ENCODE results near the gene ST3GAL5.
A peak's percentile ranks its signal among the peaks of the same experiment; 100 is the strongest.
"Not testable (repeated sequence)": the region's sequence is repeated elsewhere in the genome, so short reads cannot be mapped to it uniquely, and the experiment has no call there.

The ST3GAL5 gene

DNA sequence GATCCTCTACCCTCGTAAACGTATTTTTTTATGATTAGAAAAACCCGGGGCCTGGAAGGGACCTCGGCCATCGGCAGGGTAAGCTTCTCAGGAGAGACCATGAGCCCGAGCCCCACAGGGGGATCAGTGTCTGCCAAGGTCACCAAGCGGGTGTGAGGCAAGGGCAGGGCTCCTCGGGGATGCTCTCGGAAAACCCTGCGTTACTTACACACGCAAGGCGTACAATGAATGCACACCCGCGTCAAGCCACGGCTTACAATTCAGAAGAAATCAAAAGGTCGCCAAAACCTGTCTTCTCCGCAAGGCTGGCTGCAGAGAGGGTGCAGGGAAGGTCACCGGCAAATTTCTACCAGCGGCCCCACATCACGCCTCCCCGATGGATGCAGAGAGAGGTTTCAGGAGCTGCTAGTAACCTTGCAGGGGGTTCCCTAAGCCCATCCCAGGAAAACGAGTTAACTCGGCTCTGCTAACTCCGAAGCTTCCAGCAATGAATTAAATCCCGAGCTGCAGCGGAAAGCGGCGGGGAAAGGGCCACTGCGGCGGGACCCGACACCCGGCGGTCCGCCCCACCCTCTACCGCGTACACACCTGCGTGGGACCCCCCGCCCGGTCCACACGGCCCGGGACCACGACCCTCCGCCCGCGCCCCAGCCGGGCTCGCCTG is 638 bp downstream of the ST3GAL5 start:
- peaks cover 38% of the 10 kb centered on the region for H3K4me1 ChIP-seq (ENCODE audit: control insufficient read depth, insufficient read depth, low read length)
- H3K27me3 ChIP-seq (ENCODE audit: control insufficient read depth, insufficient read depth, low read length): no peaks in the 10 kb centered on the region
- H3K4me2 ChIP-seq (ENCODE audit: low read length): peak overlapping the region; percentile 82
- H3K9me3 ChIP-seq (replicated peaks; ENCODE audit: low read length): no peaks in the 10 kb centered on the region
- no peaks in the 10 kb centered on the region for H3K36me3 ChIP-seq (ENCODE audit: insufficient read depth, low read length)
- peak overlapping the region; percentile 70 for H3K4me3 ChIP-seq (ENCODE audit: low read length)
- H3K9ac ChIP-seq (ENCODE audit: low read depth, low read length): peak overlapping the region; percentile 66

DNA sequence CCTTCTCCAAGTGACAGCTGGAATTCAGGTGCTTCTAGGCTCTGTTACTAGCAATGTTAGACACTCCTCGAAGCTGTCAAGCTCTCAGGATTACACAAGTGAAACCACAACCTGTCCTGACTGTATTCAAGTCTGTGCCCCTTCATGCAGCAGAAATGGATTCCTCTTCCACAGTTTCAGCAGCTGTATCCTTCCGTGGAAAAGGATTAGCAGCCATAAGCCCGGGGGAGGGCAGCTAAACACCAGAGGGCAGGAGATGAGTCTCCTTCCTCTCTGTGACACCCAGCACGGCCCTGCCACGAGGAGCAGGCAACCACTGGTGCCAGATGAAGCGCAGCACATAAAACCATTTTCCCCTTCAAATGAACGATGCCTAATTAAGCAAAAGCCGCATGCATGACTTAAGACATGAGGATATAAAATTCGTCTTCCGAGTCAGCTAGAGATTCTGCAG is 1.2 kb downstream of the ST3GAL5 start:
- Histone ChIP-seq H3K4me1 (ENCODE audit: control insufficient read depth, insufficient read depth, low read length) (peaks cover 36% of the 10 kb centered on the region), H3K4me3 (ENCODE audit: low read length) (peak overlapping the region; percentile 70), H3K9me3 (replicated peaks; ENCODE audit: low read length) (no peaks in the 10 kb centered on the region), H3K27me3 (ENCODE audit: control insufficient read depth, insufficient read depth, low read length) (no peaks in the 10 kb centered on the region), H3K9ac (ENCODE audit: low read depth, low read length) (peak overlapping the region; percentile 66), H3K4me2 (ENCODE audit: low read length) (peak overlapping the region; percentile 82), H3K36me3 (ENCODE audit: insufficient read depth, low read length) (no peaks in the 10 kb centered on the region)

DNA sequence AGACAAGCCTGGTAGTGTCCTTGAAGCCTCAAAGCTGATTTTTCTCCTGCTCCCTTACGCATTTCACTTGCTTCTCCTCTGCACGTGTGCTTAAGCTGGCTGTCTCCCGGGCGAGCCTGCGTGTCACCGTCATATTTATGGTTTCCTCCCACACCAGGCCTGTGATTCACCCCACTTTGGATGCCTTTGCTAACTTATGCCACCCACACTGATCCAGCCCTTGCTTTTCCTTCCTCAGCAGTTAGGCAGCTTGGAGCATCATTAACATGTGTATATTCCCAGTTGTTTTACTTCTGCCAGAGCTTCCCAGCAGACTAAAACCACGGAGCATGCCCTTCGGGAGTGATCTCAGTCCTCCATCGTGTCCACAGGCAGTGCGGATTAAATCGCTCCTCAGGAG is 2.2 kb downstream of the ST3GAL5 start:
- Histone ChIP-seq H3K4me2 (ENCODE audit: low read length) (peak overlapping the region; percentile 82), H3K9ac (ENCODE audit: low read depth, low read length) (peak overlapping the region; percentile 66), H3K4me1 (ENCODE audit: control insufficient read depth, insufficient read depth, low read length) (peaks cover 36% of the 10 kb centered on the region), H3K4me3 (ENCODE audit: low read length) (peak overlapping the region; percentile 70), H3K9me3 (replicated peaks; ENCODE audit: low read length) (no peaks in the 10 kb centered on the region), H3K27me3 (ENCODE audit: control insufficient read depth, insufficient read depth, low read length) (no peaks in the 10 kb centered on the region), H3K36me3 (ENCODE audit: insufficient read depth, low read length) (no peaks in the 10 kb centered on the region)

DNA sequence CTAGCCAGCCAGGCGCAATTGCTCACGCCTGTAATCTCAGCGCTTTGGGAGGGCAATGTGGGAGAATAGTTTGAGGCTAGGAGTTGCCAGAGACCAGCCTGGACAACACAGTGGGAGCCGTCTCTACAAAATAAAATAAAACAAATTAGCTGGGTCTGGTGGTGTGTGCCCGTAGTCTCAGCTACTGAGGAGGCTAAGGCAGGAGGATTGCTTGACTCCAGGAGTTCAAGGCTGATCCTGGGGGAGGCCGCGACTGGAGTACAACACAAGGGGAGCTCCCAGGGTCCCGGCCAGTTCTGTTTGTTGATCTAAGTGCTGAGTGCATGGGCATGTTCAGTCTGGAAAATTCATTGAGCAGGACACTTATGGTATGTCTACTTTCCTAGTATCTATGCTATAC is 2.6 kb downstream of the ST3GAL5 start:
- H3K4me3 ChIP-seq (ENCODE audit: low read length): no peak overlapping the region
- no peaks in the 10 kb centered on the region for H3K9me3 ChIP-seq (replicated peaks; ENCODE audit: low read length)
- H3K4me2 ChIP-seq (ENCODE audit: low read length): peak overlapping the region; percentile 82
- H3K36me3 ChIP-seq (ENCODE audit: insufficient read depth, low read length): no peaks in the 10 kb centered on the region
- H3K9ac ChIP-seq (ENCODE audit: low read depth, low read length): no peak overlapping the region
- peaks cover 36% of the 10 kb centered on the region for H3K4me1 ChIP-seq (ENCODE audit: control insufficient read depth, insufficient read depth, low read length)
- H3K27me3 ChIP-seq (ENCODE audit: control insufficient read depth, insufficient read depth, low read length): no peaks in the 10 kb centered on the region

DNA sequence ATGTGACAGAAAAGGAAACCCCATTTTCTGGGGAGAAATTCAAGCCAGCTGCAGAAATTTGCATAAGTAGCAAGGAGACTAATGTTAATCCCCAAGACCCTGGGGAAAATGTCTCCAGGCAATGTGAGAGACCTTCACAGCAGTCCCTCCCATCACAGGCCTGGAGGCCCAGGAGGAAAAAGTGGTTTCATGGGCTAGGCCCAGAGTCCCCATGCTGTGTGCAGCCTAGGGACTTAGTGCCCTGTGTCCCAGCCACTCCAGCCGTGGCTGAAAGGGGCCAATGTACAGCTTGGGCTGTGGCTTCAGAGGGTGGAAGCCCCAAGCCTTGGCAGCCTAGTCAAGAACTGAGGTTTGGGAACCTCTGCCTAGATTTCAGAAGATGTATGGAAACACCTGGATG is 7.0 kb downstream of the ST3GAL5 start:
- peaks cover 13% of the 10 kb centered on the region for H3K4me1 ChIP-seq (ENCODE audit: control insufficient read depth, insufficient read depth, low read length)
- H3K9ac ChIP-seq (ENCODE audit: low read depth, low read length); H3K36me3 ChIP-seq (ENCODE audit: insufficient read depth, low read length); H3K4me3 ChIP-seq (ENCODE audit: low read length); H3K9me3 ChIP-seq (replicated peaks; ENCODE audit: low read length); H3K27me3 ChIP-seq (ENCODE audit: control insufficient read depth, insufficient read depth, low read length); H3K4me2 ChIP-seq (ENCODE audit: low read length): not testable (repeated sequence)

DNA sequence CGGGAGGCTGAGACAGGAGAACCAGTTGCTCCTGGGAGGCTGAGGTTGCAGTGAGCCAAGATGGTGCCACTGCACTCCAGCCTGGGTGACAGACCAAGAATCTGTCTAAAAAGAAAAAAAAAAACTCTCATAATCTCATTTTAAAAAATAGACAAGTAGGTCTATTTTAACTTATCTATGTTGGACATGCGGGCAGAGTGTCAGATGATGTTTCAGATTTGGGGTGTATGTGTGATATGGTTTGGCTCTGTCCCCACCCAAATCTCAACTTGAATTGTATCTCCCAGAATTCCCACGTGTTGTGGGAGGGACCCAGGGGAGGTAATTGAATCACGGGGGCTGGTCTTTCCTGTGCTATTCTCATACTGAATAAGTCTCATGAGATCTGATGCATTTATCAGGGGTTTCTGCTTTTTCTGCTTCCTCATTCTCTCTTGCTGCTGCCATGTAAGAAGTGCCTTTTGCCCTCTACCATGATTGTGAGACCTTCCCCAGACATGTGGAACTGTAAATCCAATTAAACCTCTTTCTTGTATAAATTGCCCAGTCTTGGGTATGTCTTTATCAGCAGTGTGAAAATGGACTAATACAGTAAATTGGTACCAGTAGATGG is 8.0 kb downstream of the ST3GAL5 start:
- H3K9me3 ChIP-seq (replicated peaks; ENCODE audit: low read length); H3K4me2 ChIP-seq (ENCODE audit: low read length); H3K36me3 ChIP-seq (ENCODE audit: insufficient read depth, low read length); H3K27me3 ChIP-seq (ENCODE audit: control insufficient read depth, insufficient read depth, low read length); H3K9ac ChIP-seq (ENCODE audit: low read depth, low read length); H3K4me1 ChIP-seq (ENCODE audit: control insufficient read depth, insufficient read depth, low read length); H3K4me3 ChIP-seq (ENCODE audit: low read length): not testable (repeated sequence)

DNA sequence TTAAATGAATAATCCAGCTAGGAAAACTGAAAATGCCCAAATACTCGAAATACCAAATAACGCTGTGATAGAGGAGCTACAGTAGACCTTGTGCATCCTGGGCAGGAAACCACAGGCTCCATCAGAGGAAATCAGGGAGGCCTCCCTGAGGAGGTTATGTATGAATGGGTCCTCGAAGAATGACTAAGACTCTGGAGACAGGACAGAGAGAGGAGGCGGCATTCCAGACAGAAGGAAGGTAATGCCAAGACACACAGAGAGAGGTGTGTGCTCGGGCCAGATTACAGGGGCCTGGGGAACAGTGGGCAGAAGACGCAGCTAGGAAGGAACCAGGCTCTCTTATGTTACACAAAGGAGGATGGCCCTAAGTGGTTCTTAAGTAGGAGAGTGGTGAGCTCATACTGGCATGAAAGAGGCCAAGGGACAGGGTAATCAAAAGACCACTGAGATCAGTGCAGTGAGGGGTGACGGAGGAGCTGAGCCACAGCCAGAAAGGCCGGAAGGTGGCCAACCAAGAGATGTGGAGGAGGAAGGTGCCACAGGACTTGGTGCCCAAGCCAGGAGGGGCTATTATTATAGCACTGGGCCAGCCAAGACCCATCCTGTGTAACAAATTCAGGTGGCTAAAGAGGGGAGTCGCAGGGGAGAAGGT is 9.9 kb downstream of the ST3GAL5 start:
- Histone ChIP-seq H3K9ac (ENCODE audit: low read depth, low read length) (no peak overlapping the region), H3K4me1 (ENCODE audit: control insufficient read depth, insufficient read depth, low read length) (peaks cover 3% of the 10 kb centered on the region), H3K36me3 (ENCODE audit: insufficient read depth, low read length) (no peaks in the 10 kb centered on the region), H3K4me3 (ENCODE audit: low read length) (no peak overlapping the region), H3K9me3 (replicated peaks; ENCODE audit: low read length) (no peaks in the 10 kb centered on the region), H3K4me2 (ENCODE audit: low read length) (no peak overlapping the region), H3K27me3 (ENCODE audit: control insufficient read depth, insufficient read depth, low read length) (no peaks in the 10 kb centered on the region)

DNA sequence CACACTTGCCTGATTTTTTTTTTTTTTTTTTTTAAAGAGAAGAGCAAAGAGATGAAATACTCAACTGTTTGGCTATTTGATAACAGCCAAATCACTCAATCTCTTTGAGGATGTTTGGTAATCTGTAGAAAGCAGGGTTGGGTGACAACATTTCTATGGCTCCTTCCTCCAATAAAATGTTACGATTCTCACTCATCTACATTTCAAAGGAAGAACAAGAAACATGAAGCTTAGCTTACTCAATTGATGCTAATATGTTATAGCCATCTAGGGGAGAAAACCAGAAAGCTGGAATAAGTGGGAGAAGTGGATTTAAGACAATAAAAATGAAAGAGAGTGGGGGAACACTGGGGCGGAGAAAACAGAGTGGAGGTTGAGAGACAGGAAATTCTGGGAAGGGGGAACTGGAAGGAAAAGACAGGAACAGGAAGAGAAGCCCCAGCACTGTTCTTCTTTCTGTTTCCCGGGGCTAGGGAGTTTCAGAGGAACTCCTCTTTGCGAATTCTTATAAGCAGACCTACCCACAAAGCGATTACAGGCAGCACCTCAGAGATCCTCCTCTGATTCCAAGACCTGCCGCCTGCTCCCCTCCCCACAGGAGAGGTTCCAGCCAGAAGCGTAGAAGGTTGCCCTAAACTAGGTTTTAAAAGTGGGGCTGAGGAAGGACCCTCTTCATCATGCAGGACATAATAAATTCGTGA is 13.3 kb downstream of the ST3GAL5 start:
- Histone ChIP-seq H3K4me3 (ENCODE audit: low read length) (no peak overlapping the region), H3K27me3 (ENCODE audit: control insufficient read depth, insufficient read depth, low read length) (no peaks in the 10 kb centered on the region), H3K9ac (ENCODE audit: low read depth, low read length) (no peak overlapping the region), H3K36me3 (ENCODE audit: insufficient read depth, low read length) (no peaks in the 10 kb centered on the region), H3K4me2 (ENCODE audit: low read length) (no peak overlapping the region), H3K4me1 (ENCODE audit: control insufficient read depth, insufficient read depth, low read length) (peaks cover 3% of the 10 kb centered on the region), H3K9me3 (replicated peaks; ENCODE audit: low read length) (no peaks in the 10 kb centered on the region)

DNA sequence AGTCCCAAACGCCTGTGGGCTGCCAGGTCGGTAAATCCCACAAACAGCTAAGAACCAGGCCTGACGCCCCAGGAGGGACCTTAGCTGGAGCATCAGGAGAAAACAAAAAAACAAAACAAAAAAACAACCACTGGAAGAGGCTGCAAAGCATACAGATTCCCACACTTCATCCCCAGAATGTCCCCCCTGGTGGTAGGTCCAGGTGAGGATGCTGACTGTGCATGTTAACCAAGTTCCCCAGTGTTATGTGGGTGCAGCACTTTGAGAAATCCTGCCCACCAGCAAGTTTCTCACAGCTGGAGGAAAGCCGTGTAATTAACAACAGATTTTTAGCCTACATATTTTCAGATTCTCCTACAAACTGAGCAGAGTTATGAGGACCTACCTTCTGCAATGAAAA is 15.1 kb downstream of the ST3GAL5 start:
- Histone ChIP-seq H3K4me1 (ENCODE audit: control insufficient read depth, insufficient read depth, low read length) (peaks cover 2% of the 10 kb centered on the region), H3K9me3 (replicated peaks; ENCODE audit: low read length) (no peaks in the 10 kb centered on the region)

DNA sequence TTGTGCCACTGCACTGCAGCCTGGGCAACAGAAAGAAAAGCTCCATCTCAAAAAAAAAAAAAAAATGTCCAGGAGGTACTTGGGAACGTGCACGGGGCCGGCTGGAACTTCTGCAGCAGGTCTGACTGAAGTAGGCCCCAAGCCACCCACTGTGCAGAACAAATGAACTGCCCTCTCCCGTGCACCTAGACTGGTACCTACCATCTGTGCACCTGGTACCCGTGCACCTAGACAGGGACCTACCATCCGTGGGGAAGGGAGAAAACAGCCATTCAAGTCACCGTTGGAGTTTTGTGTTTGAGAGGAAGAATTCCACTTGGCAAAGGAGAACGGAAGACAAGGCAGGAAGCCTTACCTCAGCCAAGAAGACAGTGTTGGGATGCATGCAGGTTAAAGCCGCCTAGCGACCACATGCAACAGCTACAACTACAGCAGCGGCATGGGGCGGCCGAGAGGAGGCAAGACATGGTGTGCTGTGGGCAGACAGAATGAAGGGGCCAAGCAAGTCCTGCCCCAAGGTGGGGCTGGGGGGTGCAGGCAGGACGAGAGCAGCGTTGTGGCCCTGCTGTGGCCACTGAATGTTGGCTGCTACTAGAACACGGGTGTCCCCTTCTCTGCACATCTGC is 16.1 kb downstream of the ST3GAL5 start:
- Histone ChIP-seq H3K4me2 (ENCODE audit: low read length) (no peak overlapping the region), H3K4me3 (ENCODE audit: low read length) (no peak overlapping the region), H3K36me3 (ENCODE audit: insufficient read depth, low read length) (no peaks in the 10 kb centered on the region), H3K9me3 (replicated peaks; ENCODE audit: low read length) (no peaks in the 10 kb centered on the region), H3K9ac (ENCODE audit: low read depth, low read length) (no peak overlapping the region), H3K27me3 (ENCODE audit: control insufficient read depth, insufficient read depth, low read length) (no peaks in the 10 kb centered on the region), H3K4me1 (ENCODE audit: control insufficient read depth, insufficient read depth, low read length) (no peaks in the 10 kb centered on the region)

More for the DNA sequence above, 15.1 kb downstream of the ST3GAL5 start:
- Histone ChIP-seq H3K9ac (ENCODE audit: low read depth, low read length) (no peak overlapping the region), H3K4me2 (ENCODE audit: low read length) (no peak overlapping the region), H3K27me3 (ENCODE audit: control insufficient read depth, insufficient read depth, low read length) (no peaks in the 10 kb centered on the region), H3K36me3 (ENCODE audit: insufficient read depth, low read length) (no peaks in the 10 kb centered on the region), H3K4me3 (ENCODE audit: low read length) (no peak overlapping the region)

DNA sequence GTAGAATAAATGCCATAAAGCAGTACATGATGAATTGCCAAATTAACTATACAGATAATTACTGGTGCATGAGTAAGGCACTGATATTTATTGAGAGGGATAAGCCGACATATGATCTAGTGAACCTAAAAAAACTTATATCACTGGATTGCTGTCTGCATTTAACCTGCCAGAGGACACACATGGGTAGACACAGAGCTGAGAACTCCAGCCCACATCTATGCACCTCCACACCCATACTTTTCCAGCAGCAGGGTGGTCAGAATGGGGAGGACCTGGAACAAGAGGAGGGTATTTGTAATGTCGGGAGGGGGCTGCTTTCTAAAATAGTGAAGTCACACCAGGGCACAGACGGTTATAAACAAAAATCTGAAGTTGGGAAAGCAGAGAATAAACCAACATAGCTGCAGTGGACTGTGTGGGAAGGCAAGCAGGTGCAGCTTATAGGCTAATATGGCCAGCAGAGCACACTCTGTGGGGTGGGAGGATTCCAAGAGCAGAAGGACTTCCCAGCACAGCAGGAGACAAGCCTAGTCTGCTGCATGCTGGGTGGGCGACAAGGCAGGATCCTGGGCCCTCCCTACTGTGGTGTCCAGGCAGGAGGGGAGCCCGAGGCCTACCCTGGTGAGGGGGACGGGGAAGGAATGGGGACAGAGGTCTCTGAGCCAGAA is 17.2 kb downstream of the ST3GAL5 start:
- H3K9me3 ChIP-seq (replicated peaks; ENCODE audit: low read length): no peaks in the 10 kb centered on the region
- H3K4me3 ChIP-seq (ENCODE audit: low read length): no peak overlapping the region
- no peak overlapping the region for H3K9ac ChIP-seq (ENCODE audit: low read depth, low read length)
- no peaks in the 10 kb centered on the region for H3K36me3 ChIP-seq (ENCODE audit: insufficient read depth, low read length)
- no peaks in the 10 kb centered on the region for H3K27me3 ChIP-seq (ENCODE audit: control insufficient read depth, insufficient read depth, low read length)
- H3K4me1 ChIP-seq (ENCODE audit: control insufficient read depth, insufficient read depth, low read length): no peaks in the 10 kb centered on the region
- no peak overlapping the region for H3K4me2 ChIP-seq (ENCODE audit: low read length)
